HCT116 (cell line): Measurements from ENCODE around the gene SLC2A5. TPM values are rescaled to one million over a fixed set of nuclear protein-coding genes. Genes with fewer than 3 reads are reported as not detected.

Source experiments
- ATAC-seq: fragments of 200-7000 bp; cut with Tn5 transposase; 2 replicates; pipeline ENCODE4 v1.9.1; 2020; ENCODE audit warnings: mild to moderate bottlenecking, moderate library complexity
- BruUV-seq: library from RNA; stranded (reverse); fragments of 400-500 nt; replicated peaks from 2 replicates; lab custom pipeline; 2021; lab: Mats Ljungman, UMichigan
- CTCF ChIA-PET: fragments of 300-600 bp; sonication (Branson Sonifier 250); formaldehyde crosslinking; loops from one replicate; lab custom pipeline; 2021; ENCODE audit warnings: antibody characterized with exemption; lab: Charles Lee
- POLR2A ChIA-PET: fragments of 300-600, 350-600 bp; sonication (Branson Sonifier 250); formaldehyde crosslinking; loops from one replicate; lab custom pipeline; 2021; ENCODE audit warnings: antibody characterized with exemption; lab: Charles Lee
- RAD21 ChIA-PET, 2 experiments: fragments of 300-600 bp; sonication (Branson Sonifier 250); formaldehyde crosslinking; loops; one replicate each; lab custom pipeline; 2023; ENCODE audit warnings: low total read pairs in 2 of 2; ENCODE audit not compliant: uncharacterized antibody in 2 of 2, unreplicated experiment in 2 of 2, low non-redundant PET in 1 of 2; lab: Charles Lee
- DNase-seq: peaks from one replicate; pipeline ENCODE4 v3.0.0-alpha.2; 2010; ENCODE audit warnings: low read depth, low spot score
- H2AFZ ChIP-seq: fragments of 200-600 bp; shearing (Covaris generic), sonication (generic); 2 replicates; pipeline ENCODE4 v1.6.1; 2017; ENCODE audit warnings: low read depth, mixed run types, mixed read lengths, antibody characterized with exemption, low read length; ENCODE audit not compliant: poor library complexity, severe bottlenecking
- H3K27ac ChIP-seq: 2 replicates; pipeline ENCODE4 v1.5.1; 2012; ENCODE audit warnings: low read depth, low read length
- H3K27me3 ChIP-seq: fragments of 200-600 bp; sonication (generic); 2 replicates; pipeline ENCODE4 v1.6.1; 2016; ENCODE audit warnings: mixed run types, low read length, mixed read lengths; ENCODE audit not compliant: insufficient read depth
- H3K36me3 ChIP-seq, 2 experiments: fragments of 200-500 bp in 1 of 2; fragments of 200-600 bp in 1 of 2; sonication (Bioruptor generic) in 1 of 2; sonication (generic) in 1 of 2; 2 replicates each; pipeline versions ENCODE4 v1.5.1 to v1.6.1; 2014 to 2016; ENCODE audit warnings: low read length in 2 of 2, inconsistent platforms in 1 of 2, mixed read lengths in 1 of 2, mixed run types in 1 of 2; ENCODE audit not compliant: insufficient read depth in 2 of 2, control insufficient read depth in 1 of 2
- H3K4me1 ChIP-seq, 2 experiments: fragments of 200-600 bp in 1 of 2; sonication (generic) in 1 of 2; 2 replicates each; pipeline versions ENCODE4 v1.5.1 to v1.6.1; 2012 to 2017; ENCODE audit warnings: low read length in 2 of 2, inconsistent platforms in 1 of 2, mild to moderate bottlenecking in 1 of 2, mixed read lengths in 1 of 2, mixed run types in 1 of 2, moderate library complexity in 1 of 2; ENCODE audit not compliant: insufficient read depth in 2 of 2, control insufficient read depth in 1 of 2
- H3K4me2 ChIP-seq: fragments of 200-600 bp; sonication (generic); 2 replicates; pipeline ENCODE4 v1.6.1; 2017; ENCODE audit warnings: mixed run types, low read length, mixed read lengths
- H3K4me3 ChIP-seq, 2 experiments: fragments of 200-600 bp in 1 of 2; sonication (generic) in 1 of 2; replicated peaks in 1 of 2; 2 replicates each; pipeline ENCODE4 v1.5.1; 2011 to 2016; ENCODE audit warnings: low read length in 2 of 2, control low read depth in 1 of 2, low read depth in 1 of 2, mild to moderate bottlenecking in 1 of 2, mixed read lengths in 1 of 2, mixed run types in 1 of 2
- H3K79me2 ChIP-seq: fragments of 200-600 bp; sonication (generic); 2 replicates; pipeline ENCODE4 v1.6.1; 2017; ENCODE audit warnings: mild to moderate bottlenecking, mixed run types, low read length, moderate library complexity, mixed read lengths; ENCODE audit not compliant: insufficient read depth
- H3K9ac ChIP-seq: fragments of 200-600 bp; sonication (generic); 2 replicates; pipeline ENCODE4 v1.6.1; 2016; ENCODE audit warnings: low read length, mixed read lengths
- H3K9me2 ChIP-seq: fragments of 200-600 bp; sonication (generic), shearing (Covaris generic); 2 replicates; pipeline ENCODE4 v1.6.1; 2017; ENCODE audit warnings: mixed run types, mild to moderate bottlenecking, moderate library complexity; ENCODE audit not compliant: insufficient read depth
- H3K9me3 ChIP-seq, 2 experiments: fragments of 200-500 bp in 1 of 2; fragments of 200-600 bp in 1 of 2; sonication (Bioruptor generic) in 1 of 2; sonication (generic) in 1 of 2; 2 replicates each; pipeline ENCODE4 v1.6.1; 2014 to 2017; ENCODE audit warnings: low read length in 2 of 2, mixed read lengths in 2 of 2, inconsistent platforms in 1 of 2, low read depth in 1 of 2, mild to moderate bottlenecking in 1 of 2, mixed run types in 1 of 2, moderate library complexity in 1 of 2; ENCODE audit not compliant: control insufficient read depth in 1 of 2, insufficient read depth in 1 of 2
- H4K20me1 ChIP-seq: fragments of 200-600 bp; sonication (generic), shearing (Covaris generic); 2 replicates; pipeline ENCODE4 v1.6.1; 2017; ENCODE audit warnings: mixed run types, mild to moderate bottlenecking, moderate library complexity; ENCODE audit not compliant: insufficient read depth
- CBX3 ChIP-seq: IDR thresholded peaks from 2 replicates; pipeline ENCODE4 v1.6.1; 2012; ENCODE audit warnings: low read depth
- EGR1 ChIP-seq: IDR thresholded peaks from 2 replicates; pipeline ENCODE4 v1.6.1; 2012; ENCODE audit warnings: low read depth
- EZH2 ChIP-seq: fragments of 200-600 bp; sonication (generic); IDR thresholded peaks from 2 replicates; pipeline ENCODE4 v1.6.1; 2017; ENCODE audit warnings: antibody characterized with exemption, mixed run types
- EZH2phosphoT487 ChIP-seq: fragments of 200-600 bp; IDR thresholded peaks from 2 replicates; pipeline ENCODE4 v1.6.1; 2018; ENCODE audit warnings: antibody characterized with exemption, borderline replicate concordance
- FOSL1 ChIP-seq: IDR thresholded peaks from 2 replicates; pipeline ENCODE4 v1.6.1; 2012; ENCODE audit warnings: low read depth
- POLR2A ChIP-seq: IDR thresholded peaks from 2 replicates; pipeline ENCODE4 v1.7.0; 2011; ENCODE audit warnings: borderline replicate concordance; ENCODE audit not compliant: insufficient read depth, insufficient read length; ENCODE audit errors: extremely low read depth
- RAD21 ChIP-seq: IDR thresholded peaks from 2 replicates; pipeline ENCODE4 v1.6.1; 2012; ENCODE audit warnings: low read depth, mild to moderate bottlenecking
- SP1 ChIP-seq: IDR thresholded peaks from 2 replicates; pipeline ENCODE4 v1.6.1; 2012; ENCODE audit warnings: low read depth
- SRF ChIP-seq: IDR thresholded peaks from 2 replicates; pipeline ENCODE4 v1.6.1; 2012; ENCODE audit warnings: low read depth
- TCF7L2 ChIP-seq: IDR thresholded peaks from 2 replicates; pipeline ENCODE4 v1.7.0; 2011; ENCODE audit warnings: borderline replicate concordance, inconsistent platforms; ENCODE audit not compliant: insufficient read depth, insufficient read length; ENCODE audit errors: extremely low read depth
- ZFX ChIP-seq: fragments of 450-650 bp; IDR thresholded peaks from 2 replicates; pipeline ENCODE4 v1.6.1; 2017
- ZNF274 ChIP-seq: fragments of 200-500 bp; sonication (Bioruptor generic); IDR thresholded peaks from 2 replicates; pipeline ENCODE4 v1.6.1; 2014; ENCODE audit warnings: mild to moderate bottlenecking, low read depth, low read length, inconsistent platforms
- intact Hi-C: fragments of 100-400 bp; cut with micrococcal nuclease; formaldehyde crosslinking; loops from 2 replicates; pipeline ENCODE4 v1.10.0; 2022
- total RNA-seq: library from RNA; stranded (reverse); gene quantifications from one replicate; pipeline ENCODE4 v1.2.1, GENCODE V29; 2021; ENCODE audit not compliant: unreplicated experiment
- TF ChIP-seq, protein P1 (sequence below): IDR thresholded peaks from 2 replicates; pipeline ENCODE4 v1.6.1; 2012
- TF ChIP-seq, protein P2 (sequence below): IDR thresholded peaks from 2 replicates; pipeline ENCODE4 v1.6.1; 2012
- TF ChIP-seq, protein P3 (sequence below), 3 experiments: fragments of 200-600 bp in 1 of 3; sonication (generic) in 1 of 3; IDR thresholded peaks in 2 of 3; conservative IDR thresholded peaks in 1 of 3; 2 replicates each; pipeline ENCODE4 v1.5.1; 2012 to 2017; ENCODE audit warnings: low read depth in 2 of 3, low read length in 2 of 3, antibody characterized with exemption in 1 of 3, borderline replicate concordance in 1 of 3, control low read depth in 1 of 3, mild to moderate bottlenecking in 1 of 3, mixed read lengths in 1 of 3, mixed run types in 1 of 3, moderate library complexity in 1 of 3; ENCODE audit not compliant: insufficient read depth in 1 of 3
- TF ChIP-seq, protein P4 (sequence below): IDR thresholded peaks from 2 replicates; pipeline ENCODE4 v1.6.1; 2011; ENCODE audit warnings: mild to moderate bottlenecking, low read length, moderate library complexity; ENCODE audit not compliant: insufficient replicate concordance; ENCODE audit errors: extremely low read depth

Gene SLC2A5
- total RNA-seq, 1 experiment from 2014 or later = not detected

DNA sequence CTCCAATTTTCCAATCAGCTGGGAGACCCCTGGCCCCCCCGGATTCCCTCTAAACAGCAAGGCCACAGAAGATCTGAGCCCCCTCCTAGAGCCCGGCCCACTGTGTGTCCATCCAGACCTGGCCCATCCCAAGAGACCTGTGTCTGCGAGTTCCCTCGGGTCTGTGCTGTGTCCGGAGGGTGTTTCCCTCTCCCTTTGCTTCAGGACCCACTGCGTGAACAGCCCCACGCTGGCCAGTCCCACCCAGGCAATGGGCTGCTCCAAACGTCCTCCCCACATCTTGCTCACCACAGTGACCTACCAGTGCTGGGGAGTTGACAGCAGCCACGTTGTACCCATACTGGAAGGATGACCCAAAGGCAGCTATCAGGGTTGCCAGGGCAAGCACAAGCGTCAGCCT lies 11.6 kb downstream of the SLC2A5 start (continued):
- TF ChIP-seq, protein P1, sequence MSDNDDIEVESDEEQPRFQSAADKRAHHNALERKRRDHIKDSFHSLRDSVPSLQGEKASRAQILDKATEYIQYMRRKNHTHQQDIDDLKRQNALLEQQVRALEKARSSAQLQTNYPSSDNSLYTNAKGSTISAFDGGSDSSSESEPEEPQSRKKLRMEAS = no peak
- TF ChIP-seq, protein P2, sequence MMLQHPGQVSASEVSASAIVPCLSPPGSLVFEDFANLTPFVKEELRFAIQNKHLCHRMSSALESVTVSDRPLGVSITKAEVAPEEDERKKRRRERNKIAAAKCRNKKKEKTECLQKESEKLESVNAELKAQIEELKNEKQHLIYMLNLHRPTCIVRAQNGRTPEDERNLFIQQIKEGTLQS = no peak
- TF ChIP-seq ZNF274 = no peak

DNA sequence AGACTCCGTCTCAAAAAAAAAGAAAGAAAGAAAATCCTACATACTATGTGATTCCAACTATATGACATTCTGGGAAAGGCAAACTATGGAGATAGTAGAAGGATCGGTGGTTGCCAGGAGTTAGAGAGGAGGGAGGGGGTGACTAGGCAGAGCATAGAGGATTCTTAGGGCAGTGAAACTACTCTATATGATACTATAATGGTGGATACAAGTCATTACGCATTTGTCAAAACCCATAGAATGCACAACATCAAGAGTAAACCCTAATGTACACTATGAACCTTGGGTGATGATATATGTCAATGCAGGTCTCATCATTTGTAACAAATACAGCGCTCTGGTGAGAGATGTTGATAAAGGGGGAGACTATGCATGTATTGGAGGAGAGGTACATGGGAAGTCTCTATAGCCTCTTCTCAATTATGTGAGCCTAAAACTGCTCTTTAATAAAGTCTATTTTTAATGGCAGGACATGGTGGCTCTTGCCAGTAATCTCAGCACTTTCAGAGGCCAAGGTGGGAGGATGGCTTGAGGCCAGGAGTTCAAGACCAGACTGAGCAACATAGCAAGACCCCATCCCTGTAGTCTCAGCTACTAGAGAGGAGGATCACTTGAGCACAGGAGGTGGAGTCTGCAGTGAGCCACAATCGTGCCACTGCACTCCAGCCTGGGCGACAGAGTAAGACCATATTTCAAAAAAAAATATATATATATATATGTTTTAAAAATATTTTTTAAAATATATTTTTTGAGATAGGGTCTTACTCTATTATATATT lies 17.0 kb downstream of the SLC2A5 start:
- ChIA-PET RAD21 (no interaction called here), POLR2A (no interaction called here), CTCF (no interaction called here)
- no peaks in the 10 kb centered on the region for H3K9me2 ChIP-seq
- no peaks in the 10 kb centered on the region for H3K27me3 ChIP-seq
- no peak for TF ChIP-seq CBX3
- TF ChIP-seq, protein P3, sequence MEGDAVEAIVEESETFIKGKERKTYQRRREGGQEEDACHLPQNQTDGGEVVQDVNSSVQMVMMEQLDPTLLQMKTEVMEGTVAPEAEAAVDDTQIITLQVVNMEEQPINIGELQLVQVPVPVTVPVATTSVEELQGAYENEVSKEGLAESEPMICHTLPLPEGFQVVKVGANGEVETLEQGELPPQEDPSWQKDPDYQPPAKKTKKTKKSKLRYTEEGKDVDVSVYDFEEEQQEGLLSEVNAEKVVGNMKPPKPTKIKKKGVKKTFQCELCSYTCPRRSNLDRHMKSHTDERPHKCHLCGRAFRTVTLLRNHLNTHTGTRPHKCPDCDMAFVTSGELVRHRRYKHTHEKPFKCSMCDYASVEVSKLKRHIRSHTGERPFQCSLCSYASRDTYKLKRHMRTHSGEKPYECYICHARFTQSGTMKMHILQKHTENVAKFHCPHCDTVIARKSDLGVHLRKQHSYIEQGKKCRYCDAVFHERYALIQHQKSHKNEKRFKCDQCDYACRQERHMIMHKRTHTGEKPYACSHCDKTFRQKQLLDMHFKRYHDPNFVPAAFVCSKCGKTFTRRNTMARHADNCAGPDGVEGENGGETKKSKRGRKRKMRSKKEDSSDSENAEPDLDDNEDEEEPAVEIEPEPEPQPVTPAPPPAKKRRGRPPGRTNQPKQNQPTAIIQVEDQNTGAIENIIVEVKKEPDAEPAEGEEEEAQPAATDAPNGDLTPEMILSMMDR (IDR thresholded peaks at IDR 0.05 in 2 of 3, conservative IDR thresholded peaks at IDR 0.05 in 1 of 3; ENCODE audit: borderline replicate concordance in 1 of 3, insufficient read depth in 1 of 3, low read depth in 2 of 3, low read length in 2 of 3) = no peak
- no peak for TF ChIP-seq RAD21
- TF ChIP-seq POLR2A = no peak
- no peak for TF ChIP-seq SP1
- no peak for TF ChIP-seq EGR1
- TF ChIP-seq EZH2 = no peak
- TF ChIP-seq, protein P1 = no peak
- no peak for TF ChIP-seq FOSL1
- no peak for TF ChIP-seq SRF
- TF ChIP-seq TCF7L2 = no peak
- no peak for TF ChIP-seq ZFX
- TF ChIP-seq, protein P4, sequence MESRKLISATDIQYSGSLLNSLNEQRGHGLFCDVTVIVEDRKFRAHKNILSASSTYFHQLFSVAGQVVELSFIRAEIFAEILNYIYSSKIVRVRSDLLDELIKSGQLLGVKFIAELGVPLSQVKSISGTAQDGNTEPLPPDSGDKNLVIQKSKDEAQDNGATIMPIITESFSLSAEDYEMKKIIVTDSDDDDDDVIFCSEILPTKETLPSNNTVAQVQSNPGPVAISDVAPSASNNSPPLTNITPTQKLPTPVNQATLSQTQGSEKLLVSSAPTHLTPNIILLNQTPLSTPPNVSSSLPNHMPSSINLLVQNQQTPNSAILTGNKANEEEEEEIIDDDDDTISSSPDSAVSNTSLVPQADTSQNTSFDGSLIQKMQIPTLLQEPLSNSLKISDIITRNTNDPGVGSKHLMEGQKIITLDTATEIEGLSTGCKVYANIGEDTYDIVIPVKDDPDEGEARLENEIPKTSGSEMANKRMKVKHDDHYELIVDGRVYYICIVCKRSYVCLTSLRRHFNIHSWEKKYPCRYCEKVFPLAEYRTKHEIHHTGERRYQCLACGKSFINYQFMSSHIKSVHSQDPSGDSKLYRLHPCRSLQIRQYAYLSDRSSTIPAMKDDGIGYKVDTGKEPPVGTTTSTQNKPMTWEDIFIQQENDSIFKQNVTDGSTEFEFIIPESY = no peak
- no peak for TF ChIP-seq EZH2phosphoT487
- H3K36me3 ChIP-seq = no peaks in the 10 kb centered on the region
- no peak overlapping the region for H3K9ac ChIP-seq
- no peak for DNase-seq
- no peak overlapping the region for H2AFZ ChIP-seq
- no peaks in the 10 kb centered on the region for H3K4me1 ChIP-seq
- H4K20me1 ChIP-seq = no peaks in the 10 kb centered on the region
- intact Hi-C loops = no loop called here
- ATAC-seq = no peak
- no peak overlapping the region for H3K4me2 ChIP-seq
- H3K4me3 ChIP-seq = no peak overlapping the region
- no TSS peak for BruUV-seq
- no peaks in the 10 kb centered on the region for H3K79me2 ChIP-seq
- H3K27ac ChIP-seq = no peak overlapping the region
- no peaks in the 10 kb centered on the region for H3K9me3 ChIP-seq
